Activated CD8-positive, alpha-beta memory T cell treated with anti-CD3 and anti-CD28 coated beads, Interleukin-2, amount 50 U/mL, for 24 hours (primary cell): Measurements from ENCODE around the gene IL17B.

ENCODE experiments used
- DNase-seq: peaks from one replicate; pipeline ENCODE4 v3.0.0-alpha.2; 2020; ENCODE audit errors: extremely low read depth

Gene IL17B

DNA sequence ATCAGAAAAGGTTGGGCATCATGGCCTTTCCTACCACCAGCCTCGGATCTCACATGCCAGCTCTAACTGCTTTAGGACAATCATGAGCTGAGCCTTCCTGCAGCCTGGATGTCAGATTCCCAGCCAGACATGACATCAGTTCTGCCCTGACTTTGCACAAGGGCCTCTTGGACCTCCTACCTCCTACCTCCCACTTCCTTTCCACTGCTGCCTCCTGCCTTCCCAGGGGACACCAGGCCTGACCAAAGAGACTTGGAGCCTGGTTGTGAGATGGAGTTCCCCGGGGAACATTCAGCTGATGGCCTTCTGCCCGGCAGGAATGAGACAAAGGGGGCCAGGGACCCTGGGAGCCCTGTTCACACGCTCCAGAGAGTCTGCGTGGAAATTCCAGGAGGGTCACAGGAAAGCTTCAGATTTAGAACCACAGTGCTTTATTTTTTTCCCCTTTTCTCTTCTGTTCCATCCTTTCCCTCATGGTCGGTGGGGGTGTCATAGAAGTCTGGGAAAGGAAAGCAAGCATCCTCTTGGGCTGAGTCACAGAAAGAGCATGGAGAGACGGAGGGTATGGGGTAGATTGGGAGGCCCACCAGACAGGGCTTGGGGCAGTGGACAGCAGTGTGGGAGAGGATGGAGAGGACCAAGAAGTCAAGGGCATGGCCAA lies 35.4 kb upstream of the IL17B start:
- DNase-seq: no peak

DNA sequence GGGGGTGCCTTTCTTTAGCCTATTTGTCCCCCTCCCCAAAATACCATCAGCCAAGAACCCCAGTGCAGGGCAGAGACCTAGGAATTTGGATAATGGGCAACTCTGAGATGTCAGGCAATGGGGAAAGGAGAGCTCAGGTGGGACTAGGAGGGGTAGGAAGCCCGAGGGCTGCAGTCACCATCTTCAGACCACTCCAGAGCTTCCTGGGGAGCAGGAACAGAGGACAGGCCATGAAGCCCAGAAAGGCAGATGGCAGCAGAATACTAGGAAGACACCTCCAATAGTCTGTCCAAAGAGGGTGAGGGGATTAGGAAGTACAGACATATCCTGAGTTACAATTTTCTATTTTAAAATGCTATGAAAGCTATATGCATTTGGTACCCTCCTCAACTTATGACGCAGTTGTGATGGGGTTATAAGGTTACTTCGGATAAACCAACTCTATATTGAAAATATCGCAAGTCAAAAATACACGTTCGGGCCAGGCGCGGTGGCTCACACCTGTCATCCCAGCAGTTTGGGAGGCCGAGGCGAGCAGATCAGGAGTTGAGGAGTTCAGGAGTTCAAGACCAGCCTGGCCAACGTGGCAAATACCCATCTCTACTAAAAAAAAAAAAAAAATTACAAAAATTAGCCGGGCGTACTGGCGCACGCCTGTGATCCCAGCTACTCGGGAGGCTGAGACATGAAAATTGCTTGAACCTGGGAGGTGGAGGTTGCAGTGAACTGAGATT lies 34.6 kb upstream of the IL17B start:
- DNase-seq: no peak

DNA sequence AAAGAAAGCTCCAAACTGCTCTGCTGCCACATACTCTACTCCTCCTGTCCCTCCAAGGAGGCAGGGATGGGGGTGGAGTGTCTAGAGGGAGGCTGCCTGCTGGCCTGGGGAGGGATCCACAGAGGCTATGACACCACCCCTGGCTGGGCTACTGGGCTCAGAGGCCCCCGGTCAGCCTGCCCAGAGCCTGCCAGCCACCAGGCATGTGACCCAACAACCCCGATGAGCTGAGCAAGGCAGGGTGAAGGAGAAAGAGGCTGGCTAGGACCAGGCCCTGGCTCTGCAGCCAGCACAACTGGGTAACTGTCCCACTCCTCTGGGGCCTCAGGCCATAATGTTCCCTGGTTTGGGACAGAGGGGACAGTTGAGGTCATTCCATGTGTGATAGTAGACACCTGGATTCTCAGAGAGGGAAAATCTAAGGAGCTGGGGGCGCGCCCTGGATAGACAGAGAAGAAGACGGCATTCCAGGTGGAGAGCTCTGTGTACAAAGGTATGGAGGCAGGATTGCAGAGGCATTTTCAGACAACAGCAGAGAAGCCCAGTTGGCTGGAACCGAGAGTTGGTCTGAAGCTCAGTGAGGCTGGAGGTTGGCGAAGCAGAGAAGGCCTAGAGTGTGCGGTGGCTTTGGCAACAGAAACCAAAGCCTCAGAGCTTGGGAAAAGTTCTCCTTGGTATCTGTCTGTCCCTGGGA lies 33.8 kb upstream of the IL17B start:
- no peak for DNase-seq

DNA sequence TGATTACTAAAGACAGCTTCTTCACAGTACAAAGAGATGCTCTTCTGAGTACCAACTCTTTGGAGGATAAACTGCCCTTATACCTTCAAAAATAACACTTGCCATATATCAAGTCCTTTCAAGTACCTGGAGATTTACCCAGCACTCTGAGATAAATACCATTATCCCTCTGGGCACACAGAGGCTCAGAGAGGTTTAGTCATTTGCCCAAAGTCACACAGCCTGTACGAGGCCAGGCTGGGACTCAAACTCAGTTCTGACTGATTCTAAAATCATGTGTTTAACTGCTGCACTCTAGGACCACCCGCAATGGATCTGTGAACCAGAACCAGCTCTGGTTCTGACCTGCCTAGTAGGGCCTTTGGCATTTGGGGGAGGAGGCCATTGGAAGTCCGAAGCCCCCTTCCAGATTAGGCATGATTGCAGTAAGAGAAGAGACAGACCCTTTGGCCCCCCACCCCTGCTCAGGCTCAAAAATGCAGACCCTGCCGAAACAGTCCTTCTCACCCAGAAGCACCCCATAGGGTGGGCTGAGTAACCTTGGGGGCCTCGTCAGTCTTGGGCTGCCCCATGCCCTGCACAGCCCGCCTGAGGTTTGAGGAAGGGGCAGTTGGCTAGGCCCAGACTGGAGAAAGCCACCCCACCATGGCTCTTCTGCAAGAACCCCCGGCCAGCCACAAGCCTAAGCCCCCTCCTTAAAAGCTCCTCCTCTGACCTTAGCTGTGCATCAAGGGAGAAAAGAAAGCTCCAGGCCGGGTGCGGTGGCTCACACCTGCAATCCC lies 32.8 kb upstream of the IL17B start:
- DNase-seq: no peak

DNA sequence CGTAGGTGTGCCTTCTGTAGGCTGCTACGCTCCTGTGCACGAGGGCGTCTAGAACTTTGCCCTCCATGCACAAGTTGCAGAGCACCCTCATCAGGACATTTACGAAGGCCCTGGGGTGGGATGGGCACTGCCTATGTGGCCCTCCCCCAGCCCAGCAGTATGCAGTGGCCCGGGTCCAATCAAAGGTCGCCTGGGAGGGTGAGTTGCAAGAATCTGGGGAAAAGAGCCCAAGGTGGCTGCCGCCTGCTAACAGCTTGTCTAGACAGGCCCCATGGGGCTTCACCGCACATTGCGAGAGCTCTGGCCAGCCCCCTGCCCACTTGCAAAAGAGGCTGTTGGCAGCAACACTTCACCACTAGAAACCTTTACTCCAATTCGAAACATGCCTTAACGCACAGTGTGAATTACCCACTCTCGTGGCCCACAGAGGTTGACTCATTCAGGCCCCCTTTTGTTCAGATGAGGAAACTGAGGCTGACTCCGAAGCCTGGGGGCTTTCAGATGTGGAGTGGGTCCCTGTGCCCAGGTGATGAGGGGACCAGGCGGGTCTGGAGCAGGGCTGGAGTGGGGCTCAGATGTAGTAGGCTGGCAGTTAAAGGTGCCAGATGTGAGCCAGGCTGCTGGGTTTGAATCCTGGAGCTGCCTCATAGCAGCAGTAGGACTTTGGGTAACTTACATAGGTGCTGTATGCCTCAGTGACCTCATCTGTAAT lies 31.8 kb upstream of the IL17B start:
- DNase-seq: no peak

DNA sequence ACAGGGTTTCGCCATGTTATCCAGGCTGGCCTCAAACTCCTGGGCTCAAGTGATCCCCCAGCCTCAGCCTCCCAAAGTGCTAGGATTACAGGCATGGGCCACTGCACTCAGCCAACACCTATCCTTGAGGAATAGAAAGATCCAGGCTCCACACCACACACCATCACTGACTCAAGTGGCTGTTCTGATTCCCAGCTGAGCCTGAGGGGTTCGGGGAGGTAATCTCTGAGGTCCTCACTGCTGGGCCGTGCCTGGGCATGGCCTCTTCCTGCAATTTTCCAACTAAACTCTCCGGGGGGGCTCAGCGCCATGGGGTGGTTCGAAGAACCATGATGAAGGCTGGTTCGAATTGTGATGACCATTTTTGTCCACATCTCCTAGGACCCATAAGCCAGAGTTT lies 31.0 kb upstream of the IL17B start:
- DNase-seq: no peak

DNA sequence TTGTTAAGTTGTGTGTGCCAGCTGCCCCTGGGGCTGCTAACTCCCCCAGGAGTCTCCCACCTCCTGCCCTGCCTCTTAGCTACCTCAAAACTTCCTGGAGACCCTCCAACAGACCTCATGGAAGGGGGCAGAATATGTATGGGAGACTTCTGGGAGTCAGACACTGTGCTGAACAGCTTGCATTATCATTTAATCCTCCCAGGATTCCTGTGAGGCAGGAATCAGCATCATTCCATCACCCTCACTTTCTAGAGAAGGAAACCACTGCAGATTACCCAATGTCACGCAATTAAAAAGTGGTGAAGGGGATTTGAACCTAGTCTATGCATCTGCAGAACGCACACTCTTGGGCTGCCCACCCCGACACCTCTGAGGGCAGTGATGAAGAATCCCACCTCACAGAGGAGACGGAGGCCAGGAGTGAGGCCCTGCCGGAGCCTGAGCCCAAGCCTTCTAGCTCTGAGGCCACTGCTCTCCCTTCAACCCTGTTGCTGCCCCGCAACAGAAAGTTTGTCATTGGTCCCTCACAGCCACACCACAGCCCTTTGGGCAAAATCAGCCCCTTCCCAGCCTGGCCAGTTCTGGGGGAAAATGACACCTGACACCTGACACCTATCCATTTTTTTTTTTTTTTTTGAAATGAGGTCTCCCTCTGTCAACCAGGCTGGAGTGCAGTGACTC lies 30.3 kb upstream of the IL17B start:
- no peak for DNase-seq

DNA sequence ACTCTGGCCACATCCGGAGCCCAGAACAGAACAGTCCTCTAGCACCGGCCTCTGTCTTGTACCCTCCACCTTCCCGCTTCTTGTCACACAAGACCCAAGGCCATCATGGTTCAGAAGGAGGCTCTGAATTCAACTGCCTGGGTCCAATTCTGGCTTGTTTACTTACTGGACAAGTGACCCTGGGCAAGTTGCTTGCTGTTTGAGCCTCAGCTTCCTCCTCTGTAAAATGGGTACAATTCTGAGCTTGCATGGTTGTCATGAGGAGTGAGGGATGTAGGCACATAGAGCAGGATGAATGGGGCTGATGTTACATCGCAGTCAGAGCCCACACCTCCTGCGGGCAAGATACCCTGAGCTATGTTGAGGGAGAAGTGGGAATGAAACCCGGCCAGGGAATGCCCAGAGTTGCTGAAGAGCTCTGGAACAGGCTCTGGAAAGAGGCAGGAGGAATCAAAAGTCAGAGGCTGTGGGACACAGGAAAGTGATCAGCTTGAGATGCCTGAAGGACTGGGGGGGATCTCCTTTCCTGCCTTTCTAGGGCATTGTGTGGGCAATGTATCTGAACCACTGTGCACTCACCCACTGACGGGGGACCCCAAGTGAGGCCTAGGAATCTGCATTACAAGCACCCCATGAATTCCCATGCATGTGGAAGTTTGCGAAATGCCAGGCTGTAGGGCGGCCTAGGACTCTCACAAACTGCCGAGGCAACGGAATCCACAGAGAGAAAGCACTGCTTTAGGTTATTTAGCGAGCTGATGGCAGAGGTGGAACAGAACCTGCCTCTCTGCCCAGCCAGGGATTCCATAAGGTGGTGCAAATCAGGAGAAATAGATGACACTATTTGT lies 29.4 kb upstream of the IL17B start:
- DNase-seq: no peak

DNA sequence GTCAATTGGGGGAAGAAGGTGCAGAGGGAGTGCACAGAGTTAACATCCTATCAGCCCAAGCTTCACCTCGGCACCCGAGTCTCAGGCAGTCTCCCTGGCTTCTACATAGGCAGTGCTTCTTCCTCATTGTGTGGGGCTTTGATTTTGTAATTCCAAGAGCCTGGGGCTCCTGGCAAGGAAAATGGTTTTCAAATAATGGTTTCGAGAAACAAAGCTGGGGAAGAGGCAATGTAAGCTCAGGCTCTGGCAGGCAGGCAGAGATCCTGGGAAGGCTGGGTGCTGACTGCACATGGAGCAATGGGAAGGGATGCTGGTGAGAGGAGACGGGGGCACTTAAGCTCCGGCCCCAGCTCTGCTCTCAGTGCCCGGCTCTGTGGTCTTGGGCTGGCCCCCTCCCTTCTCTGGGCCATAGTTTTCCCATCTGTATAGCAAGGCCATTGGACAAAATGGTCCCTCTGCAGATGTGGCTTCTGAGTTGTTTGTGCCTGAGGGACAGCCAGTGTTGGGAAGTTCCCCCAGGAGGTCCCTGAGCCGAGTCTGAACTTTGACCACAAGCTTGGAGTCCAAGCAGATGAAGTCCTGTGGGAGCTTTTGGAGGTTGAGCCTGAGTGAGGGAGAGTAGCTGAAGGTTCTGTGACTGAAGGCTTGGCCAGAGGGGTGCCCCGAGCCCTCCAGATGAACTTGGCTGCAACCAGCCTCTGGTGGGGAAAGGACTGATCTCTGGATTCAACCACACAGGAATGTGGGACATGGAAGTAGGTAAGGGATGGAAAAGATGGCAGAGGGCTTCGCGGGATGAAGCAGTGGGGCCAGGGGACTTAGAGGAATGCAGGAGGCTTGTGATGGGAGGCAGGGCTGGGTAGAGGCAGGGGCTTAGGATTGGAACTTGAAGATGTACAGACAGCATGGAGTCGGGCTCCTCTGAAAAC lies 28.5 kb upstream of the IL17B start:
- no peak for DNase-seq

DNA sequence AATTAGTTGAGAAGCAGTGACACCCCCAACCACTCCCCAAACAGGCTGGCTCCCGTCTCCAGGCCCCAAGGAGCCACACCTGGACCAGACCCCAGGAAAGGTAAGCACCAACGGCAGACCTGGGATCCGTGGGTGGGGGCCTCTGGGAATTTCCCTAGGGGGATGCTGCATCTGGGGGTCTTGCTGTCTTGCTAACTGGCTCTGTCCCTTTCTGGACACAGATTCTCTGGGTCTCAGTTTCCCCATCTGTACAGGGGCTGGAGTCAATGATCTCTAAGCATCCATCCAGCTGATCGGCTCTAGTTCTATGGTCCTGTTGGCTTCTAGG lies 27.9 kb upstream of the IL17B start:
- no peak for DNase-seq

DNA sequence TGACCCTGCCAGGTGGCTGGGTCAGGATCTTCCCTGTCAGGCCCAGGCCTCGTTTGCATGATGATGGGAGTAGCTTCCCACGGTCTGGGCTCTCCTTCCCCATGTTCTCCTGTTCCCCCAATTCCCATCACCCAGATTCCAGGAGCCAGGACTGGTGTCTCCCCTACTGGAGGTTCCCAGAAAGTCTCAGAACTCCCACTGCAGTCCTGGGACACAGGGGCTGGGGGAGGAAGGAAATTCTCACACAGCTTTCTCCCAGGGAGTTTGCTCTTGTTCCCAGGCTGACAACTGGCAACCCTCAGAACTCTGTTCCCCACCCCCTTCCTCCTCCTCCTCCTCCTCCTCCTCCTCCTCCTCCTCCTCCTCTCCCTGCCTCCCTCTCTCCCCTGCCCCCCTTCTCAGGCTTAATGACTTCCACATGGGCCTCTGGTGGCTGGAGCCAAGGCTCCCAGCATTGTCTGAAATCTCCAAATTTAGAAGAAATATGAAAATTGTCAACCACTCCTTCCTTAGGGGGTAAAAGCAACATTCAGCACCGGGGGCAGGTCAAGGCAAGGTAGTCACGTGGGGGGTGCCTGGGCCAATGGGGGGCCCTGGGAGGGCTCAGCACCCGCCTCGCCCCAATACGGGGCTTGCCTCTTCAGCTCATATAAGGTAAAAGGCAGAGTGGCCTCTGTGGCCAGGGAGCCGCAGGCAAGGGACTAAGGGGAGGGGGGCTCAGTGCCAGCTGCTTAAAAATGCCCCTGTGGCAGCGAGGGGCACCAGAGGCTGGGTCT lies 27.3 kb upstream of the IL17B start:
- no peak for DNase-seq

DNA sequence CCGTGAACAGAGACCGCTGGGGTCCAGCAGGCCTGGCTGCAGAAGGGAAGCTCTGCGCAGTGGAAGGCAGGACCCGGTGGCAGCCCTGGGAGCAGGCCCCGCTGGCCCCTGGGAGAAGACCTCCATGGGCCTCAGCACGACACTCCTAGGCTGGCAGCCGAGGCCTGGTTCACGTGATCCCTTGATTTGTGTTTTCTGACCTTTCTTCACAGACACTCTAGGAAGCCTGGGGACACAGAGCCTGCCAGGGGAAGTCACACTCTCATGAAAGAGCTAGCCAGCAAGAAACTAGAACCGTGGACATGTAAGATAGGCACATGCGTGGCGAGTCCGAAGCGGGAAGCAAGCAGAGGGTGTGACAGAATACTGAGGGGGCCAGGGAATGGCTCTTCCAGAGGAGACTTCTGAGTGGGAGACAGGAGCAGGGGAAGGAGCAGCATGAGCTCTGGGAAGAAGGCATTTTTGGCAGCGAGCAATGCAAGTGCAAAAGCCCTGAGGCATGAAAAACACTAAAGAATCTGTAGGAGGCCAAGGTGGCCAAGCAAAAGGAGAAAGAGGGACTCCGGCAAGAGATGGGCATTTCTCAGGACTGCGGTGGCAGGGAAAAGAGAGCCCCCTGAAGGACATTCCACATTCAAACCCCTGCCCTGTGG lies 26.6 kb upstream of the IL17B start:
- DNase-seq: no peak

DNA sequence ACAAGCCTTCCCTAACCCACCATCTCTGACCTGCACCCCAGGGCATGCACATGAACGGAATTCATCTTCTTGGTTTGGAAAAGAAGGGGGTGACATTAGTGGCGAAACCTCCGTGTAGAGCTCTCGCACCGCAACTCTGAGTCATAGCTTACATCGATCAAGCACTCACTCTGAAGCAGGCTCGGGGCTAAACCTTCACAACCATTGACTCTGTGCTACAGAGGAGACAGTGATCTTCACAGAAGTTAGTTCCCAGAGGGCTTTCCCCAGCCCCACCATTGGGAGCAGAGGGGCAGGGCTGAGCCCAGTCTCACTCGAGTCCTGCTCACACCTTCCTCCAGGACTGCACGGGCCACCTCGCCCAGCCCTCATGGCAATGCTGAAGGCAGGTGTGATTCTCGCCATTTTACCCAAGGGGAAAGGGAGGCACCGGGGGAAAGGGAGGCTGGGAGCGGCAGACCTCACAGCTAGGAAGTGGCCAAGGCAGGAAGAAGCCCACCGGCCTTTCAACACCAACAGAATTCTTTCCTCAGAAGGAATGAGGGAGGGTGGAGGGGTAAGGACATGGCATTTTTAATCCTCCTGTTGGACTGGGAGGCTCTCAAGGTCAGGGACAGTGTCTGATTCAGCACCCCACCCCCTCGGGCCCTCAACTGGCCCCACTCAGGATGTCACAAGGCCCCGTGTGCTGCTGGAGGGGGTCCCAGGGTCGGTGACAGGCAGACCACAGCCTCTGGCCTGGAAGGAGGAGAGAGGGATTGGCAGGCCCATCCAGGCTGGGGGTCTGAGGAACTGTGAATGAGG lies 25.9 kb upstream of the IL17B start:
- DNase-seq: no peak

DNA sequence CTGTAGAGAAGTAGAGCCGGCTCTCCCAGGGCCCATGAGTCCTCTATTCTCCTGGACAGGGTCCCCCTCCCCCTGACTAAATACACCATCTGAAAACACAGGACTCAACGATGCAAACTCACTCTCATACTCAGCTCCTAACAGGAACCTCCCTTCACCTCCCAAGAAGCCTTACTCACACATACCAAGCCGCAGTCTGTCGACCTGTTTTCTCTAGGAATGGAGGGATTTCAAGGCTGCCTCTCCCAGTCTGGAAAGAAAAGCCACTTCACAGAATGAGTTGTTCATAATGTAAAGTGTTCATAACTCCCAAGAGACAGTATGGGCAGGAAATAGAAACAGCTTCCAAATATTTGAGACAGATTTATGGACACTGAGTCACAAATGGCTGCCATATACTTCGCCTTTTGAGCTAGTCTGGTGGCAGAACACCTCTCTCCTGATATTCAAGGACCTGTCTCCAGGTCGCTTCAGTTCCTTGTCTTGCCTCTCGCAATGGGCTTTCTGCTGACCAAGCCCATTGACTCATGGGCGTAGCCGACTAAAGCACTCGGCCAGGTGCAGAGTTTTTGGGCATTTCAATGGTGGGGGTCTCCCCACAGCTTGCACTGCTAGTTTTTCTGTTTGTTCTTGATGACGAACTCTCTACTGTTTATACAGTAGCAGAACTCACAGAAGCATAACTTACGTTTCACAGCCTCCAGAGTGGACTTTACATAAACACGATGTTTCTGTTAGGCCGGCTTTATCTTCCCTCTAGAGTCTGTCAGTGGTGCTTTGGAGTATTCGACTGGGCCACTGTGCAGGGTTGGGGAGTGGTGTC lies 25.0 kb upstream of the IL17B start:
- no peak for DNase-seq

DNA sequence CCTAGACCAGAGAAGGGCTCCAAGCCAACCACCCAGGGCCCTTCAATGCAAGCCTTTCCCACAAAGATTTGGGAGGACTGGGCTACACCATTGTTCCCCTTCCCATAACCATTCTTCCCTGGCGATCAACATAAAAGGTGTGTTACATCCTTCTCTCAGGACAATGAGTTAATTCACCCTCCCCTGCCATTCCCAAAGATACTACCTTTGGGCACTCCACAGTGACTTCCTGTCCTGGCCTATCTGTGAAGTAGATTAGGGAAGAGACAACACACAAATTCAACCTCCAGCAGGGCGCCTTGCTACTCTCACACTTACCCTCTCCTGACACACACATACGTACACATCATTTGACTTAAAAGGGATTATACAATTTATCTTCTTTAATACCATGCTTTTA lies 23.2 kb upstream of the IL17B start:
- DNase-seq: no peak

DNA sequence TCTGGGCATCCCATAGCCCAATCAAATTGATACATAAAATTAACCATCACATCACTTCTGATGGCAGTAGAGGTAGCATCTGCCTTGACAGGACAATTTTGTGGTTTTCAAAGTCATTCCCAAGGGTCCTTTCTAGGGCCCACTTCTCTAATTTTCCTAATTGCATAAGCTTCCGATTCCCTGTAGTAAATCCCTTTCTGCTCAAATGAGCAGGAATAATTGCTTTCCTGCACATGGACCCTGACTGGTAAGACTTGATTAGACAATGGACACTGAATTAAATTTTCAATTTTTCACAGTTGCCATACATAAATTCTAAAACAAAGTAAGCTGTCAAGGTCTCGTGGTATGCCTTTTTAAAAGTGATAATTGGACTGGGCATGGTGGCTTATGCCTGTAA lies 22.0 kb upstream of the IL17B start:
- no peak for DNase-seq
